ENCODE measurements around the gene SCIN.

Gene SCIN

DNA sequence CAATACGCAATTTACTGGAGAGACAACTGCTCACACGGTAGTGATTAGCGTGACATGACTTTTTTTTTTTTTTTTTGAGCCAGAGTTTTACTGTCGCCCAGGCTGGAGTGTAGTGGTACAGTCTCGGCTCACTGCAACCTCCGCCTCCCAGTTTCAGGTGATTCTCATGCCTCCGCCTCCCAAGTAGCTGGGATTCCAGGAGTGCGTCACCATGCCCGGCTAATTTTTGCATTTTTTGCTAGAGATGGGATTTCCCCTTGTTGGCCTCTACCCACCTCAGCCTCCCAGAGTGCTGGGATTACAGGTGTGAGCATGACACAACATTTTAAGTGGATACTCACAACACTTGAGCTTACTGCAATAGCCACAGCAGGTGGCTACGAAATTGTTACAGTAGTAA, 128.8 kb downstream of the SCIN start:
- DNase-seq (ENCODE audit: low read depth), result no peak
- TF ChIP-seq, protein P1, sequence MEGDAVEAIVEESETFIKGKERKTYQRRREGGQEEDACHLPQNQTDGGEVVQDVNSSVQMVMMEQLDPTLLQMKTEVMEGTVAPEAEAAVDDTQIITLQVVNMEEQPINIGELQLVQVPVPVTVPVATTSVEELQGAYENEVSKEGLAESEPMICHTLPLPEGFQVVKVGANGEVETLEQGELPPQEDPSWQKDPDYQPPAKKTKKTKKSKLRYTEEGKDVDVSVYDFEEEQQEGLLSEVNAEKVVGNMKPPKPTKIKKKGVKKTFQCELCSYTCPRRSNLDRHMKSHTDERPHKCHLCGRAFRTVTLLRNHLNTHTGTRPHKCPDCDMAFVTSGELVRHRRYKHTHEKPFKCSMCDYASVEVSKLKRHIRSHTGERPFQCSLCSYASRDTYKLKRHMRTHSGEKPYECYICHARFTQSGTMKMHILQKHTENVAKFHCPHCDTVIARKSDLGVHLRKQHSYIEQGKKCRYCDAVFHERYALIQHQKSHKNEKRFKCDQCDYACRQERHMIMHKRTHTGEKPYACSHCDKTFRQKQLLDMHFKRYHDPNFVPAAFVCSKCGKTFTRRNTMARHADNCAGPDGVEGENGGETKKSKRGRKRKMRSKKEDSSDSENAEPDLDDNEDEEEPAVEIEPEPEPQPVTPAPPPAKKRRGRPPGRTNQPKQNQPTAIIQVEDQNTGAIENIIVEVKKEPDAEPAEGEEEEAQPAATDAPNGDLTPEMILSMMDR (conservative IDR thresholded peaks at IDR 0.05; ENCODE audit: control insufficient read depth, insufficient read depth, low read depth, low read length), result no peak
- H3K4me3 ChIP-seq (ENCODE audit: control insufficient read depth, low read depth, low read length), result no peak overlapping the region

DNA sequence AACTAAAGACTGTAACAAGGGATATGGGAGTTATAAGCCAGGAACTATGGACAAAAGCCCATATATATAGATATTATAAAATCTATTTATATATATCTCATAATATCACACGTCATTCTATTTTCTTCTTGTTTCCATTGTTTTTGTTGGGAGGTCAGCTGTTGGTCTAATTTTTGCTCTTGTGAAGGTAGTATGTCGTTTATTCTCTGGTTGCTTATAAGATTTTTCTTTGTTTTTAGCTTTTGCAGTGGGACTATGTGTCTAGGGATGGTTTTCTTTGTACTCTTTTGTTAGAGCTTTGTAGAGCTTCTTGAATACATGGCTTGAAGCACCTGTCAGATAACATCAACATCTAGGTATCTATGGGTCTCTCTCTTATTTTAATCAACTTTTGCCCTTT, 130.9 kb downstream of the SCIN start:
- no peak for DNase-seq (ENCODE audit: low read depth)
- H3K4me3 ChIP-seq (ENCODE audit: control insufficient read depth, low read depth, low read length), result no peak overlapping the region
- TF ChIP-seq, protein P1 (conservative IDR thresholded peaks at IDR 0.05; ENCODE audit: control insufficient read depth, insufficient read depth, low read depth, low read length), result no peak

DNA sequence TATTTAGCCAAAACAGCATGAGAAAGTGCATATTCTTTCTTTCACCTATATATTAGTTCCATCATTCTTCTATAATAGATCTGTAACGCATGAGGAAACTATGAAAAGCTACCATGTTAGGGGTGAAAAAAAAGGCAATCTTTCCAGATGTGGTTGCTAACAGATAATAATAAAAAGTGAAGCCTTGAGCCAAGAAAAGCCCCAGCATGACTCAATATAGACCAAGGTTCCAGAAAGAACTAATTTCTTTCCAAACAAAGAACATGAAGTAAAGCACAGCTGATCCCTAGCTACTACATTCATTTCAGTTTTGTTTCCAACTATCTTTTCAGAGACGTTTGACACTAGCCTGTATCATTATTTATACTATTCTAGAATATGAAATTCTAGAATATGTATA, 133.4 kb downstream of the SCIN start:
- DNase-seq (ENCODE audit: low read depth), result peak; percentile 78
- H3K4me3 ChIP-seq (ENCODE audit: control insufficient read depth, low read depth, low read length), result no peak overlapping the region
- TF ChIP-seq, protein P1 (conservative IDR thresholded peaks at IDR 0.05; ENCODE audit: control insufficient read depth, insufficient read depth, low read depth, low read length), result no peak

DNA sequence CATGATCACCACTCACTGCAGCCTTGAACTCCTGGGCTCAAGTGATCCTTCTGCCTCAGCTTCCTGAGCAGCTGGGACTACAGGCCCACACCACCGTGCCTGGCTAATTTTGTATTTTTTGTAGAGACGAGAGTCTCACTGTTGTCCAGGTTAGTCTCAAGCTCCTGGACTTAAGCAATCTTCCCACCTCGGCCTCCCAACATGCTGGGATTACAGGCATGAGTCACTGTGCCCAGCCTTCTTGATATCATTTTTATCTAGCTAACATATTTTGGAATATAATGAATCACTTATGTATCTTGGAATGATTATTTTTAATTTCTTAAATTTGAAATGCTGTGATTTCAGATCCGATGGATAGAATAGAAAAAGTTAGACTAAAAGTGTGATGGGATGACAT, 135.4 kb downstream of the SCIN start:
- no peak for DNase-seq (ENCODE audit: low read depth)
- TF ChIP-seq, protein P1 (conservative IDR thresholded peaks at IDR 0.05; ENCODE audit: control insufficient read depth, insufficient read depth, low read depth, low read length), result no peak
- H3K4me3 ChIP-seq (ENCODE audit: control insufficient read depth, low read depth, low read length), result no peak overlapping the region

DNA sequence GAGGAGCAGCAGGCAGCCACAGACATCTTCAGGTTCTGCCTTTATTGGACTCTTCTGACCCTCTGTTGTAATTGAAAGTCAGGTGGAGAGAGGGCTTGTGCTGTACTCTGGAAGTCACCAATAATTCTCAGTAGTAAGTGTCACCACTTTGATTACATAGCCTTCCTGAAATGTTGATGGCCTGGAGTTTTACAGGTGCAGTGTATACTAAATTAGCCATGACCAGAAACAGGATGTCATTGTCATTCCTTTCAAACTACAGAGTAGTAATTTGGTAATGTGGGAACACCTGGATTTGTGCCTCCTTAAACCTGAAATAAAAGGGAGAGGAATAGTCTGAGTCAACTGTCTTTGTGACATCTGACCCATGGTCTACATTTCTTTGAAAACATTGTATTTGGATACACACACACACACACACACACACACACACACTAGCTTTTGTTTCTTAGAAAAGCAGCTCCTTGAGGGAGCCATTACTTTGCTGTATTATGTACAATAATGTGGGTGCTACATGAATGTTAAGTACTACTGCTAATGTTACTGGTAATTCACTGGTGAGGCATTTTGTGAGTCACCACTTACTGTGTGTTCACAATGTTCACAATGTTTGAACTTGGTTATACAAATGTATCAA, 136.5 kb downstream of the SCIN start:
- TF ChIP-seq, protein P1 (conservative IDR thresholded peaks at IDR 0.05; ENCODE audit: control insufficient read depth, insufficient read depth, low read depth, low read length), result no peak
- no peak overlapping the region for H3K4me3 ChIP-seq (ENCODE audit: control insufficient read depth, low read depth, low read length)
- peak; percentile 85 for DNase-seq (ENCODE audit: low read depth)

DNA sequence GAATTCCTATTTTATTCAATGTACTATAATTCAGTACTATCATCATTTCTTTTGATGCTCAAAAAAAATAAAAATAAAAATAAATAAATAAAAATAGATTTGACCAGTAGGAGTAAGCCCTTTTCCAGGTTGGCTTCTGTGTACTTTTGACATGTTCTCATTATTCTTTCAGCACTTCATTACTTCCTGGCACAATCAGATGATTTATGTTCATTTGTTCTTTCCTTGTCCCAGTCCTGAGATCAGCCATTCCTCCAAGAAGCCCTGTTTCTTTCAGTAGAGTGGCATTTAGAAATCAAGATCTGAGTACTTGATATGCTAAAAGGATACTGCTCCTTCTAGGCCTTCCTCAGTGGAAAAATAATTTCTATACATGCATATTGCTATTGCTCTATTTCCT, 137.8 kb downstream of the SCIN start:
- TF ChIP-seq, protein P1 (conservative IDR thresholded peaks at IDR 0.05; ENCODE audit: control insufficient read depth, insufficient read depth, low read depth, low read length), result no peak

More for the DNA sequence above, 137.8 kb downstream of the SCIN start:
- H3K4me3 ChIP-seq (ENCODE audit: control insufficient read depth, low read depth, low read length), result no peak overlapping the region
- DNase-seq (ENCODE audit: low read depth), result no peak

Measured in fibroblast of mammary gland (primary cell).